D721Med (cell line): ENCODE data around the gene PHACTR2.

ENCODE experiments used
- DNase-seq: peaks from one replicate; pipeline ENCODE4 v3.0.0; 2011; ENCODE audit warnings: low spot score; ENCODE audit not compliant: insufficient read length
- FAIRE-seq: peaks from 2 replicates; lab custom pipeline; 2011; peaks lifted over from hg19 to GRCh38; lab: Jason Lieb, UNC
- TF ChIP-seq, protein P1 (sequence below): IDR thresholded peaks from 2 replicates; pipeline ENCODE4 v1.5.1; 2012; ENCODE audit warnings: mild to moderate bottlenecking, control low read depth; ENCODE audit not compliant: insufficient read depth; ENCODE audit errors: missing control alignments

The PHACTR2 gene

DNA sequence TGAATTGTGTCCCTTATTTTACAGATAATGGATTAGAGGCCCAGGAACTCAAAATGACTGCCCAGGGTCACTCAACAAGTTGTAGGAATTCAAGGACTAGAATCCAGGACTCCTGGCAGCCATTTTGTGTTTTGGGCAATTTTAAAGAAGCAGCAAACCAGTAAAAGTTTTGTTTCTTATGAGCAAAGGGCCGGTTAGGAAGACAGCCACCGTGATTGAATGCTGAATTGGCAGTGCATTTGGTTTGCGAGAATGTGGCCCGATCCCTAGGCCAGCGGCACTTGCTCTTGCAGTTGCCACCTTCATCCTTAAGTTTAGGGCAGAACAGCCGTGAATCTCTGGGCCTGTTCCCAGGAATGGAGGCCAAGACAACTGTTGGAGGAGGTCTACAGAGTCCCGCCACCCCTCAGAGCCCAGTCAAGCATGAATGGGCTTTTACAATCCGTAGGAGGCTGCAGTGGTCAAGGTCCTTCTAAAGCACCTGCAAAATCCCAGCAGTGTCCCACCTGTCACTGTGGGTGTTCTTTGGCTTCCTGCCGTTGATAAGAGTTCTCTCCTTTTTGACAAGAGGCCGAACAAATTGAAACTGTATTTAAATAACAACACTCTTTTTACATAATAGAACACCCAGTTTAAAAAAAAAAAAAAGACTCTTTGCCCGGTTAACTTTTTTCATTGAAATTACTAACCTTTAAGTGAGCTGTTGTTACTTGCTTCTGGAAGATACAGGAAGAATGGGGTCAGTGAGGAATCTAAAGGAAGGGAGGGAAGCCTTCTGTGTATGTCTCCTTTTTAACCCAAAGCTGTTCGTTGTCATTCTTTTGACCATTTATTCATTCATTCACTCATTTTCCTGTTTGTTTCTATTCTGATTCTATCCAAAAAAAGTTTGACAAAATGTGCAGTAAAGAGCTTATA is 68.7 kb downstream of the PHACTR2 start:
- TF ChIP-seq, protein P1, sequence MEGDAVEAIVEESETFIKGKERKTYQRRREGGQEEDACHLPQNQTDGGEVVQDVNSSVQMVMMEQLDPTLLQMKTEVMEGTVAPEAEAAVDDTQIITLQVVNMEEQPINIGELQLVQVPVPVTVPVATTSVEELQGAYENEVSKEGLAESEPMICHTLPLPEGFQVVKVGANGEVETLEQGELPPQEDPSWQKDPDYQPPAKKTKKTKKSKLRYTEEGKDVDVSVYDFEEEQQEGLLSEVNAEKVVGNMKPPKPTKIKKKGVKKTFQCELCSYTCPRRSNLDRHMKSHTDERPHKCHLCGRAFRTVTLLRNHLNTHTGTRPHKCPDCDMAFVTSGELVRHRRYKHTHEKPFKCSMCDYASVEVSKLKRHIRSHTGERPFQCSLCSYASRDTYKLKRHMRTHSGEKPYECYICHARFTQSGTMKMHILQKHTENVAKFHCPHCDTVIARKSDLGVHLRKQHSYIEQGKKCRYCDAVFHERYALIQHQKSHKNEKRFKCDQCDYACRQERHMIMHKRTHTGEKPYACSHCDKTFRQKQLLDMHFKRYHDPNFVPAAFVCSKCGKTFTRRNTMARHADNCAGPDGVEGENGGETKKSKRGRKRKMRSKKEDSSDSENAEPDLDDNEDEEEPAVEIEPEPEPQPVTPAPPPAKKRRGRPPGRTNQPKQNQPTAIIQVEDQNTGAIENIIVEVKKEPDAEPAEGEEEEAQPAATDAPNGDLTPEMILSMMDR, result no peak
- FAIRE-seq, result no peak
- DNase-seq, result no peak

DNA sequence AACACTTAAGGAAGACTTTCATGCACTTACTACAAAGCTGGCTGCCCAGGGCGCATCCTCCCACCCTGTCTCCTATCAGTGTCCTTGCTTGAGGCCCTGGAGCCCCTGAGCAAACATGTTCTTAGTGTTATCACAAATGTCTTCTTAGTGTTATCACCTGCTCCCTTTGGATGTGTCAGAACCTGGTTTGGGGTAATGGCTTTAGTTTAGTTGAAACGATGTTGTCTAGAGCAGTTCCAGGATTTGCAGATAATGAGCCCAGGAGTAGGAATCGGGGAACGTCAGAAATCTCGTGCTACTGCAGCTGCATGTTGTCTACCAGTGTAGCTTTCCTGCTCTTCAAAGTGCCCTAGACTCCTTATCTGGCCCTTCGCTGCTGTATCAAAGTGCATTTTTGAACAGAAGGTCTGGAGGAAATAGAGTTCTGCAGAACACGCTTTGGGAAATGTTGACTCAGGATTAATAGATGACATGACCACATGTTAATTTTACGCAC is 69.6 kb downstream of the PHACTR2 start:
- TF ChIP-seq, protein P1, result no peak
- no peak for FAIRE-seq
- no peak for DNase-seq

DNA sequence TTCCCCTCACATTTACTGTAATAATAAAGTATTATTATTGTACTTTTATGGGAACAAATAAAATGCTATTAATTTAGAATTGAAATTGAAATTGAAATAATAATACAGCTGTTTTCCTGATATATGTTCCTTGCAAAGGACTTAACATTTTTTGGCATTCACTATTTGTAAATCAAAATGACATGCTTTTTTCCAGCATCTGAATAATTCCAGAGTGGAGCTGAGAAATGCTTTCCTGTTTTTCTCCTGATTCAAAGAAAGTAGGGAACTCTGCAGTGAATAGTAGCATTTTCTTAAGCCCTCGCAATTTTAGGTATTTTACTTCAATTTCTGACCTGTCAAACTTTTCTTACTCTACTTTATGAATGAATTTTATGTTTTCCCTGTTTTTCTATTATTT is 72.1 kb downstream of the PHACTR2 start:
- DNase-seq (no peak), FAIRE-seq (no peak)
- TF ChIP-seq, protein P1, result no peak

DNA sequence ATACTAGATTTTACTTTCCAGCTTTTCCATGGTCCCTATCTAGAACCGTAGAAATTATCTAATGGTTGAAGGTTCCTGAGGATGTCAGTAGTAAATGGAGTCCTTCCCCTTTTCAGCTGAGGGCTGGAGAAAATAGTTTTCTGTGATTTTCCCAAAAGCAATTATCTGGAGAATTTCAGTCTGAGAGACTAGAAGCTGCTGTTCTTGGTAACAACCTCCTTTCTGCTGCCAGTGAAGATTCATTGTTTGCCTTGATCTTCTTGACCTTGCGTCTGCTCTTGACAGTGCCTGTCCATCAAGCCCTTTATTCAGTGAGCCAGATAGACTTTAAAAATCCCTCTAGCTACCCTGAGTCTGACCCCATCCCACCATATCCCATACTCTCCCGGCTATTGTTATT is 73.1 kb downstream of the PHACTR2 start:
- no peak for DNase-seq
- TF ChIP-seq, protein P1, result no peak
- FAIRE-seq, result no peak

DNA sequence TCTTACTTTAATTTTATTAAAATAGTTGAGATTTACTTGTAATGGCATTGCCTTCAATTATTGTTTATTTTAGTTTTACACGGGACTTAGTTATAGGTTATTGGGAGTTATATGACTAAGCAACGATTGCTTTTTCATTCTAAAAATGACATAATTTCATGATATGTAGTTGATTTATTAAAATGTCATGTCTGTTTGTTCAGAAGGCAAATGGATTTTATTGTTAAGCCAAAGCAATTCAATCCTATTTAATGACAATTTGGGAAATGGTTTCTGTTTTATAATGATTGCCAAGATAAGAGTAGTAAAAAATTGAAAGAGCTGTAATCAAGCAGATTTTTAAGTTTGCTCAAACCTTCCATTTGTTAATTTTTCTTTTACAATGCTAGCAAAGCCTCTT is 74.7 kb downstream of the PHACTR2 start:
- DNase-seq, result no peak
- TF ChIP-seq, protein P1, result no peak
- FAIRE-seq, result no peak

DNA sequence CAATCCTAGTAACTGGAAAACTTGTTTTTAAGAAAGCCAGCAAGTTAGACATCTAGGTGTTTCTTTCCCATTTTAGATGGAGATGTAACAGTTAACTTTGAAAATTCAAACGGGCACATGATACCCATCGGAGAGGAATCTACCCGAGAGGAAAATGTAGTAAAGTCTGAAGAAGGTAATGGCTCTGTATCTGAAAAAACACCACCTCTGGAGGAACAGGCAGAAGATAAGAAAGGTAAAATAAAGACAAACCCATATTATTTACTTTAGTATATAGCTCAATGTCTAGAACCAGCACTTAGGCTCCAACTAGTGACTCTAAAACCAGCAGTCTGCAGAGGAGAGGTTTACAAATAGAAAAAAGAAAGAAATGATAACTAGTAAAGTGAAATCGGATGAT is 75.9 kb downstream of the PHACTR2 start:
- FAIRE-seq (no peak), DNase-seq (no peak)
- TF ChIP-seq, protein P1, result no peak

DNA sequence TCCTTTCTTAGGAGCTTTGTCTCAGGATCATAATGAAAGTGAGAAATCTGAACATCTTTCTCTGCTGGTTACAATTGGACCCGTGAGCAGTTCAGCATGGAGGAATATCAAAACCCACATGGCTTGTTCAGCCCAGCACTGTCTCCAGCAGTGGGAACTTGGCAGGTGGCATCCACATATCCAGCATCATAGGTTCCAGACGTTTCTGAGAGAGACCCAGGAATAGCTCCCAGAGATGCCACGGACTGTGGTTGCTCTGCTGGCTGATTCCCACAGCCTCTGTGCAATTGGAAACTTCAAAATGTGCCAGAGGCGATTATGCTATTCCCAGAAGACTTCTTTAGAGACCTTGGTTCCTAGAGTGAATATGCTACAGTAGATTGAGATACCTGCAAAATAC is 76.4 kb downstream of the PHACTR2 start:
- TF ChIP-seq, protein P1, result no peak
- no peak for FAIRE-seq
- no peak for DNase-seq
